Measurements from ENCODE around the gene AFF3.
A peak's percentile ranks its signal among the peaks of the same experiment; 100 is the strongest.
"Not testable (repeated sequence)": the region's sequence is repeated elsewhere in the genome, so short reads cannot be mapped to it uniquely, and the experiment has no call there.

AFF3 gene

GRCh38 chr2:99787769-99788382 is 354.5 kb downstream of the AFF3 start:
- DNase-seq (ENCODE audit: low spot score): no peak

GRCh38 chr2:99786636-99787390 is 355.6 kb downstream of the AFF3 start:
- no peak for DNase-seq (ENCODE audit: low spot score)

DNA sequence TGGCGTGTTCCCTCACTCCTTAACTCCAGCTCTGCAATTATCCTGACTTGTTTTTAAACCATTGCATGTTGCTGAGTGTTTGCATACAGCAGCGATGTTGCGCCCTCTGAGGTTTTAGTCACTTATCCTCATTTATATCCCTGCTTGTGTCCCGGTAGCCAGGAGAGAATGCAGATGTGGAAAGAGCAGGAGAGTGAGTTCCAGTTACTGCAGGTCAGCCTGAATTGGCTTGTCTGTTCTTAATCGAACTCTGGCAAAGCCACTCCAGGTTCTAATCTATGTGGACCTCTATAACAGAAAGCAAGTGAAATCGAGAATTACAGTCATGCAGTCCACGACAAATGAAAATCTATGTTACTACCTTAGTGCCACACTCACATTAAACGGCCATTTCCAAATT is 357.4 kb downstream of the AFF3 start:
- no peak for DNase-seq (ENCODE audit: low spot score)

DNA sequence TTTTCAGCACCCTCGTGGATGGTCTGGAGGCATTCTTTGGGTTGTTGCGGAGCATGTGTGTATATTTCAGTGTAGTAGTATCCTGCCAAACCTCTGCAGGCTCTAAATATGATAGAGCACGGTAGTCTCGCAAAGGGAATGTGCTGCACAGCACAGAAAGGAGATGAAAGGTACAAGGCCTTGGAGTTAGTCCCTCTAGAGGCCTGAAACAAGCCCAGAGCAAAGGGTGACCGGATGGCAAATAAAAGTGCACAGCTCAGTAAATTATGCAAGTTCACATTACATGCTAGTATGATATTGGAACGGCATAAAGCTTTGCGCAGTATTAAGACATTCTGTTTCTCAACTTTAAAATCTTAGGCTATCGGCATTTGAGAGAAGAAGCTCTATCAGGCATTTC is 358.1 kb downstream of the AFF3 start:
- DNase-seq (ENCODE audit: low spot score): no peak

- DNase-seq (ENCODE audit: low spot score): no peak
These were observed 362.1 kb downstream of the AFF3 start for GRCh38 chr2:99780276-99780675.

DNA sequence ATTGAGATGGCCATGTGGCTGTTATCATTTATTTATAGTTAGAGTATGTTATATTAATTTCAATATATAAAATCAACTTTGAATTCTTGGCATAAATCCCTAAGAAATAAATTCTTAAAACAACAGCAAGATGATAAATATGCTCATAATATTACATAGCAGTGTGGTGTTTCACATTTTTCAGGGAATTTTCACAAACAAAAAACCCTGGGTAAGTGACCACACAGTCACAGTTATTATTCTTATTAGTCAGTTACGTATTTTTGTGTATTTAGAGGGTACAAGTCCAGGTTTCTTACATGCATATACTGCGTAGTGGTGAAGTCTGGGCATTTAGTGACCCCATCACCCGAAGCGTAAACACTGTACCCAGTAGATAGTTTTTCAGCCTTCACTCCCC is 363.1 kb downstream of the AFF3 start:
- DNase-seq (ENCODE audit: low spot score): no peak

- DNase-seq (ENCODE audit: low spot score): no peak
These were observed 364.6 kb downstream of the AFF3 start for GRCh38 chr2:99777656-99778290.

- no peak for DNase-seq (ENCODE audit: low spot score)
These were observed 365.3 kb downstream of the AFF3 start for GRCh38 chr2:99776906-99777646.

- no peak for DNase-seq (ENCODE audit: low spot score)
These were observed 366.0 kb downstream of the AFF3 start for GRCh38 chr2:99776206-99776905.

DNA sequence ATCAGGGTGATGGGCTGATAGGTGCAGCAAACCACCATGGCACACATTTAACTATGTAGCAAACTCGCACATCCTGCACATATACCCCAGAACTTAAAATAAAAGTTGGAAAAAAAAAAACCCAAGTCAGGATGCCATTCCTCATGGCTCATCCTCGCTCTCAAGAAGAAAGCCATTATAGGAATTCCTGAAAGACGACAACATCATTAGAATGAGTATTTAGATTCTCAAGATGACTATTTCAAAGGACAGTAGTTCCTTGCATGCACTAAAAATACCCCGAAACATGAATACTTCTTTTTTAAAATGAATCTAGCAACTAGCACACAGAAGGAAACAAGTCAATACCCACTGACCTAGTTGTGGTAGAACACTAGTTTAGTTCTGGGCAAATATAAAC is 366.8 kb downstream of the AFF3 start:
- DNase-seq (ENCODE audit: low spot score): no peak

GRCh38 chr2:99773642-99774041 is 368.7 kb downstream of the AFF3 start:
- not testable (repeated sequence) for DNase-seq (ENCODE audit: low spot score)

DNA sequence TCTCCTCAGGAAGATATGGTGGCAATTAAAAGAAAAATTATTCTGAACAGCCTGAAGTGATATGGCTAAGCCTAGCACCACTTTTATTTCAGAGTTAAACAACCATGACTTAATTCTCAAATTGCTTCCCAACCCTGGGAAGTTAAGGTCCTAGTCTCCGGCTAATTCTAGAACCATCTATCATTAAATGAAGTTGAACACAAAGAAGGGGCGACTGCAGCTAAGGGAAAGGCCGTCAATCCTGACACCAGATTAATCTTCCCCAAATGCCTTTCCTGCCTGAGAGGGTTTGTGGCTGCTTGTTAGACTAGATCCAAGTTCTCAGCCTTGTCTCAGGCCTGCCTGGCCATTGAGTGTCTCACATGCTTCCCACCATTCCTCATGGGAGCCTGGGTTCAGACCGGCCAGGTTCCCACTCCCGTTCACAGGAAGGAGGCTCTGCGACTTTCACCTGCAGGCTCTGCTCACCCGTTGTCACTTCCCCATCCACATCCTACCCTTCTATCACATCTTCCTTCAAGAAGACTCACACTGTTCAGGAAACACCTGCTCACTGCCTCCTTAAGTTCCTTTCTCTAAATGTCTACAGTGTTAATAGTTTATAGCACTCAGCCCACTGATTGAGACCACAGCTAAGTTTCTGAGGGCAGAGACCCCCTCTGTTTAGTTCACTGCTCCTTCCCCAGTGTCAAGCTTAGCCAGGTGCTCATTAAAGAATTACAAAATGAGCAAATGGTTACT is 369.6 kb downstream of the AFF3 start:
- no peak for DNase-seq (ENCODE audit: low spot score)

GRCh38 chr2:99771681-99772333 is 370.6 kb downstream of the AFF3 start:
- DNase-seq (ENCODE audit: low spot score): no peak

- no peak for DNase-seq (ENCODE audit: low spot score)
These were observed 371.5 kb downstream of the AFF3 start for GRCh38 chr2:99770876-99771275.

DNA sequence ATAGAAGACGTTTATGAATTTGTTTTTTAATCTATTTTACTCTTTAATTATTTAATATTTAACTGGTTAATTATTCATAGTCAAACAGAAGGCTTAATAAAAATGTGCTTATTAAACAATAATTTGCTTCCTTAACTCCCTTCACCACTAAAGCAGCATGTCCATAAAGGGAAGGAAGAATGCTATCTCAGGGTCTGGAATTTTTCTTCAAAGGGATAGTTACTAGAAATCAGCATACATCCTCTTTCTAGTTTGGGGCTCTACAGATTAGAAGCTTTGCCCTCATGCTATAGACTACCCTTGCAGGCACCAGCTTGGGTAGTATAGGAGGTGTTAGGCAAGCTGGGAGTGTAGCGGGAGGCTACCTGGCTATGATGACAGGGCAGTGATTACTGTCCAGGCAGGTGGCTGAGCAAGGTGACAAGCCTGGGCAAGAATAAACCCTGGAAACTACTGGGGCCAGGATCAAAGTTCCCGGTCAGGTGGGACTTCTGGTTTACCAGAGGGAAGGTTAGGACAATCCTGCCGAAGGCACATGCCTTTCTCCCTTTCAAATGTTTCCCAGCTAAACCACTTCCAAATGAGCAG is 376.6 kb downstream of the AFF3 start:
- DNase-seq (ENCODE audit: low spot score): peak; percentile 37

DNA sequence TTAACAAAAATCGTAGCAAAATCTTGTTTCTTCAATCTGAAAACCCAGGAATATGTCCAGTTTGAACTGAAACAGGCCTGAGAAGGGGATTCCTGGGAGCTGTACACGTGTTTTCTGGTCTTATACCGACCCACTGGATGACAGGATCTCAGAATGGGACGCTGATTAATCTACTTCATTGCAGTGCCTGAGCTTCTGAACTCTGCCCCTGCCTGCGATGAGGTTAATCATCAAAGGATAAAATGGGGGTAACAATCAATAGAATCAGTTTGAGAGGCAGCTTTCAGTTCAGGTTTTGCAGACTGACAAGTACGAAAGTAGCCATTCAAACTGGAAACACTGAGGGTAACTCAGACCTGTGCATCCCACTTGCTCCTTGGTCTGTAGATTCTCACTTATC is 378.6 kb downstream of the AFF3 start:
- DNase-seq (ENCODE audit: low spot score): no peak

- no peak for DNase-seq (ENCODE audit: low spot score)
These were observed 379.7 kb downstream of the AFF3 start for GRCh38 chr2:99762714-99763113.

DNA sequence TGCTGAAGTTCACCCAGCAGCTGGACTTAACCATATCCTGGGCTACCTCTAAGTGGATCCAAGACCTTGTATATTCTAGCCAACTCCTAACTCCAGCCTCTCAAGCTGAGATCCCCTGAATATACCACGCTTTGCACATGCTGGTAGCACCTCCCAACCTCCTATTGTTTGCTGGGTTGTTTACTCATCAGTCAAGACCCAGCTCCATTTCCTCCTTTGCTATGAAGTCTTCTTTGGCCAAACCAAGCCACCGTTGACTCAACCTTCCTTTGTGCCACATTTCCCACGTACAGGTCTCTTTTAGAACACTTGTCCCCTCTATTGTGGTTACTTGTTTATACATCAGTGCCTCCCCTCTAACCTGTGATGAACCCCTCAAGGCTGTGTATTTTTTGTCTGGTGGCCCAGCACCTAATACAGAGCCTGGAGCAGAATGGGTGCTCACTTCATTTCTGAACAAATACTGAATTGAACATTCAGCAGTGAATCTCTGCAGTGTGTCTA is 384.7 kb downstream of the AFF3 start:
- no peak for DNase-seq (ENCODE audit: low spot score)

DNA sequence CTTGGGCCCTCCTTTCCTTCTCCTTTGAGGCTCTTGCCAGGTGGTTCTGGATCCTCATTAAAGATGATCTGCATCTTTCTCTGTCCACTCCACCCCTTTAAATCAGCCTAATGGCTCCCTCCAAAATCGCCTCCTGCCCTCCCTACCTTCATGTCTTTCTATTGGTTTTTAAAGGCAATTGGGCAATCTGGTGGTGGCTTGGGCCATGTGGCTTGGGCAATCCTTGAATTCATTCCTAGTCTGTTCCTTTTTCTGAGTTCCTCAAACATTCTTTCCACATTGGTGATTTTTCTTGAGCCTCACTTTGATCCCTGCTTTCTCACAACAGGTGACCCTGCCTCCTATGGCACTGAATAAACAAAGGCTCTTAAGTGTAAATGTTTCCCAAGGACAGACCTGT is 386.3 kb downstream of the AFF3 start:
- no peak for DNase-seq (ENCODE audit: low spot score)

DNA sequence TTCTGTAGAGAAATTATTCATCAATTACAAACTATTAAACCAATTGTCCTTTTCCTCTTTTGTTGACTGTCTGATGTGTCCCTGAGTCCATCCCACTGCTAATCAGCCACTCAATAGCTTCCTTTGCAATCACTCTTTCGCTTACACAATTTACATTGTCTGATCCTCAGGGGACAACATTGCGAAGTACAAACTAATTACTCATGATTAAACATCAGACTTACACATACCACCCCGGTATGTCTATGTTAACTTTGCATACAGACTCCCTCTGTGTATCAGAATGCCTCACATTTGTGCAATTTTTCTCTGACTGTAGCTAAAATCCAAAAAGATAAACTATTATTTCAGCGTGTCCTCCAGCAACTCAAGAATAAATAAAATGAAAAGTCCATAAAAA is 388.2 kb downstream of the AFF3 start:
- DNase-seq (ENCODE audit: low spot score): no peak

Data from SW480 (cell line).